Measurements from ENCODE around the gene POLR3K. TPM values are rescaled to one million over a fixed set of nuclear protein-coding genes. Genes with fewer than 3 reads are reported as not detected.
A peak's percentile ranks its signal among the peaks of the same experiment; 100 is the strongest.

The POLR3K gene
- total RNA-seq, 1 donor from 2014 or later, result 9.2 TPM

DNA sequence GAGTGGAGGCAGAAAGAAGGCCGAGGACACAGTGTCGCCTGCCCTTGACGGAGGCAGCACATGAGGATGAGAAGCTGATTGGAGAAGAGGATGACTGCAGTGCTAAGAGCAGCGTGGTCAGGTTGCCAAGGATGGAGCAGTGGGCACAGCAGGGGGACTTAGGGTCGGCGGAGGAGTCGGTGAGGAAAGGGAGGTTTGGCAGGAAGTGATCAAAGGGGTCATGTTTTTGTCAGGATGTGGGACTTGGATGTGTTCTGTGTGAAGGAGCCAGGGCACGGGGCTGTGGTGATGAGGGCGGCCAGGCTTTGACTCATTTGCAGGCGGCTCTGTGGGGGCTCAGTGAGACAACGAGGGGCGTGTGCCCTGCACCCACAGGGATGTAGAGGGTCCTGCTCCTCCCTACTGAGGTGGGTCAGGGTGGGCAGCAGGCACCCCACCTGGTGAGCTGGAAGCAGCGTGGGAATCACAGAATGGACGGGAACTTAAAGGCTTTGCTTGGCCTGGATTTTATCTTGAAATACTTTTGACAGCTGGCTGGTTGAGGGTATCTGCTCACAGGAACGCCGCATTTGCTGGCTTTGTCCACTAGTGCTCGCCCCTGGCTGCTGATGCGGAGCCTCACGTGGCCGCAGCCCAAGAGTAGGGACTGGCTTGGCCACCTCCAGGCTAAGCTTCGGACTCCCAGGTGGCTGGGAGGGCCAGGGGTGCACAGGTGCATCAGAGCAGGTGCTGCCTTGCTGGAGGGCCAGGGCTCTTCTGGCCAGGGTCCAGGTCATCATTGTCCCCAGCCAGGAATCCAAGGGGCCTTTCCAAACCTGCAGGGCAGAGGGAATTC lies 30.6 kb upstream of the POLR3K start:
- Histone ChIP-seq H3K4me3 (no peak overlapping the region), H3K9me3 (ENCODE audit: low read depth) (no peaks in the 10 kb centered on the region), H3K27me3 (peaks cover under 1% of the 10 kb centered on the region), H3K27ac (no peak overlapping the region), H3K4me1 (no peaks in the 10 kb centered on the region), H3K9ac (no peak overlapping the region), H4K20me1 (ENCODE audit: low read depth) (peaks cover 4% of the 10 kb centered on the region), H3K79me2 (ENCODE audit: low read depth) (no peaks in the 10 kb centered on the region), H3K36me3 (no peaks in the 10 kb centered on the region), H3K4me2 (no peak overlapping the region), H2AFZ (replicated peaks) (no peak overlapping the region), H3F3A (ENCODE audit: low read depth) (no peaks in the 10 kb centered on the region)
- DNase-seq (ENCODE audit: low spot score), result no peak
- H3K9me3 Mint-ChIP-seq, result no peaks in the 10 kb centered on the region
- no peak overlapping the region for H3K4me3 Mint-ChIP-seq
- H3K4me1 Mint-ChIP-seq, result peaks cover 7% of the 10 kb centered on the region
- peaks cover 11% of the 10 kb centered on the region for H3K36me3 Mint-ChIP-seq
- peak overlapping the region; percentile 93 for H3K27ac Mint-ChIP-seq
- H3K27me3 Mint-ChIP-seq (ENCODE audit: insufficient read depth, low read depth), result peaks cover 5% of the 10 kb centered on the region
- TF ChIP-seq EZH2phosphoT487 (IDR thresholded peaks at IDR 0.05), result no peak
- no peak for TF ChIP-seq EZH2 (IDR thresholded peaks at IDR 0.05)
- TF ChIP-seq CTCF (IDR thresholded peaks at IDR 0.05), result no peak

- Histone ChIP-seq H3K4me2 (no peak overlapping the region), H3K4me3 (no peak overlapping the region), H3F3A (ENCODE audit: low read depth) (no peaks in the 10 kb centered on the region), H2AFZ (replicated peaks) (no peak overlapping the region), H3K9me3 (ENCODE audit: low read depth) (no peaks in the 10 kb centered on the region), H3K9ac (no peak overlapping the region), H3K79me2 (ENCODE audit: low read depth) (no peaks in the 10 kb centered on the region), H4K20me1 (ENCODE audit: low read depth) (peaks cover 4% of the 10 kb centered on the region), H3K4me1 (no peaks in the 10 kb centered on the region), H3K27ac (no peak overlapping the region), H3K36me3 (no peaks in the 10 kb centered on the region), H3K27me3 (peaks cover 9% of the 10 kb centered on the region)
- Mint-ChIP-seq H3K27ac (no peak overlapping the region), H3K36me3 (peaks cover 11% of the 10 kb centered on the region), H3K27me3 (ENCODE audit: insufficient read depth, low read depth) (peaks cover 5% of the 10 kb centered on the region), H3K9me3 (no peaks in the 10 kb centered on the region), H3K4me1 (peaks cover 12% of the 10 kb centered on the region), H3K4me3 (no peak overlapping the region)
- DNase-seq (ENCODE audit: low spot score), result no peak
- TF ChIP-seq EZH2phosphoT487 (IDR thresholded peaks at IDR 0.05) (no peak), CTCF (IDR thresholded peaks at IDR 0.05) (no peak), EZH2 (IDR thresholded peaks at IDR 0.05) (no peak)
Measured at GRCh38 chr16:83060-83603, 29.7 kb upstream of the POLR3K start.

DNA sequence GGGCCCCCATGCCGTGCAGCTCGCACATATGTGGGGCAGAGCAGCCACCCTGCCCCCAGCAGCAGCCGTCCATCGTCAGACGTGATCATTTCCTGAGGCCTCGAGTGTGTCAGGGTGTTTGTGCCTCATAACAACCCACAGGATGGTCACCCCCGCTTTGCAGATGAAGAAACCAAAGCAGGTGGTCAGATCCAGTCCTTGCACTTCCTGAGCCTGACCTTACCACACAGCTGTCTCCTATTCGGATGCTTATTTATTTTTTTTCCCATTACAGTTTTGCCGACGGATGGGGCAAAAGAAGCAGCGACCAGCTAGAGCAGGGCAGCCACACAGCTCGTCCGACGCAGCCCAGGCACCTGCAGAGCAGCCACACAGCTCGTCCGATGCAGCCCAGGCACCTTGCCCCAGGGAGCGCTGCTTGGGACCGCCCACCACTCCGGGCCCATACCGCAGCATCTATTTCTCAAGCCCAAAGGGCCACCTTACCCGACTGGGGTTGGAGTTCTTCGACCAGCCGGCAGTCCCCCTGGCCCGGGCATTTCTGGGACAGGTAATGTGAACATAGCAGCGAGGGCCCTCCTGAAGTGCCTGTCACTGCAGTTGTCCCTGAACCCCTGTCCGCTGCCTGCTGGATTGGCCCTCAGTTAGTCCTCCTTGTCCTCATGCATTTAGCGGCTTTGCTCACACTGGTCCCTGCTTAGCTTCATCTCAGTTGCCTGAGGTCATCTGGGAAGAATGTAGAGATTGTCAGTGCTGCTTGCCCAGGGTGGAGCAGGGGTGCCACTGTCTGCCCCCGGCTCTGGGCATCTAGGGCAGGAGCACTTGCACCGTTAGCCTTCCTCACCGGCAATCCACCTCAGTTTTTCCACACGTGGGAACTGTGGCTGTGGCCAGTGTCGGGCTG lies 26.0 kb upstream of the POLR3K start:
- Histone ChIP-seq H4K20me1 (ENCODE audit: low read depth) (no peaks in the 10 kb centered on the region), H3K27ac (no peak overlapping the region), H3K9ac (no peak overlapping the region), H3K27me3 (peaks cover 9% of the 10 kb centered on the region), H2AFZ (replicated peaks) (no peak overlapping the region), H3K36me3 (no peaks in the 10 kb centered on the region), H3K4me1 (peaks cover 28% of the 10 kb centered on the region), H3K79me2 (ENCODE audit: low read depth) (no peaks in the 10 kb centered on the region), H3K4me2 (peak overlapping the region; percentile 92), H3K9me3 (ENCODE audit: low read depth) (no peaks in the 10 kb centered on the region), H3K4me3 (peak overlapping the region; percentile 72), H3F3A (ENCODE audit: low read depth) (peaks cover 29% of the 10 kb centered on the region)
- Mint-ChIP-seq H3K27me3 (ENCODE audit: insufficient read depth, low read depth) (peaks cover 11% of the 10 kb centered on the region), H3K36me3 (peaks cover 8% of the 10 kb centered on the region), H3K9me3 (no peaks in the 10 kb centered on the region), H3K4me1 (peaks cover 40% of the 10 kb centered on the region), H3K4me3 (peak overlapping the region; percentile 90), H3K27ac (no peak overlapping the region)
- DNase-seq (ENCODE audit: low spot score), result no peak
- TF ChIP-seq CTCF (IDR thresholded peaks at IDR 0.05), result no peak
- TF ChIP-seq EZH2phosphoT487 (IDR thresholded peaks at IDR 0.05), result no peak
- no peak for TF ChIP-seq EZH2 (IDR thresholded peaks at IDR 0.05)

Data from neural progenitor cell (in vitro differentiated cells).